ENCODE results near the gene NAP1L1.
A peak's percentile ranks its signal among the peaks of the same experiment; 100 is the strongest.

The NAP1L1 gene, protein sequence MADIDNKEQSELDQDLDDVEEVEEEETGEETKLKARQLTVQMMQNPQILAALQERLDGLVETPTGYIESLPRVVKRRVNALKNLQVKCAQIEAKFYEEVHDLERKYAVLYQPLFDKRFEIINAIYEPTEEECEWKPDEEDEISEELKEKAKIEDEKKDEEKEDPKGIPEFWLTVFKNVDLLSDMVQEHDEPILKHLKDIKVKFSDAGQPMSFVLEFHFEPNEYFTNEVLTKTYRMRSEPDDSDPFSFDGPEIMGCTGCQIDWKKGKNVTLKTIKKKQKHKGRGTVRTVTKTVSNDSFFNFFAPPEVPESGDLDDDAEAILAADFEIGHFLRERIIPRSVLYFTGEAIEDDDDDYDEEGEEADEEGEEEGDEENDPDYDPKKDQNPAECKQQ

DNA sequence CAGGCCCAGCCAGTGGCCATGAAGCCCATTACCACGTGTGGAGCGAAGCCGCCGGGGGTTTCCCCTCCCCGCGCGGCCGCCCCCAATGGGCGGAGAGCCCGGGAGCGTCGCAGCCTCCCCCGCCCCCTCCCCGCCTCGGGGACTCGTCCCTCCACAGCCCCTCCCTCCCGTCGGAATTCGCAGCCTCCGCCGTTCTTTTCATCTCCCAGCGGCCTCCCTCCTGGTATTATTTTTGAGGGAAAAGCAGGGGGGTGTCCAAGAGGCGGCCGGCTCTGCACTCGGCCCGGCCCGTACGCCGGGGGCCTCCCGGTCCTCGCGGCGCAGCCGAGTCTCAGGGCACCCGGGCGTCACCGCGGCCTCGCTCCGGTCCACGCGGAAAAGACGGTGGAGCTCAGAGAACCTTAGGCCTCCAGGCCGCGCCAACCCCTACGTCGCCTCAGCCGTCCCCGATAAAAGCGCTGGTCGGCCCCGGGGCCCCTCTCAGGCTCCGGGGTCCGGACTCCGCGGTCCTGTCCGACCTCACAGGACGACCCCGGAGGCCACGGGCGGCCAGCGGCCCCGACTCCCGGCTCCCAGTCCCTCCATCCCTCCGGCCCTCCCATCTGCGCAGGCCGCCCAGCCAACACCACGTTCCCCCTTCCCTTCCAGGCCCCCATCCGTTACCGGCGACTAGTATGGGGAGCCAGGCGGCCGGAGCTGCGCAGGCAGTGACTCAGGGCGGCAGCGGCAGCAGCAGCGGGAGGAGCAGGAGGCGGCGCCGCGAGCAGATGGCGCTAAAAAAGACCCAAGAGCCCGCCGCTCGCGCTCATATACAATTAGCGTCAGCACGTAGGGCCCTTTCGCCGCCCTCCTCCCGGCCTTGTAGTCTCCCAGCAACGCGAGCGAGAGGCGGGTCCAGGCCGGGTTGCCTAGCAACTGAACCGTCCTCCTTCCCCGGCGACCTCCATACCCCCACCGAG, at the start of gene NAP1L1:
Gene NAP1L1, minus strand, starts transcription at position 782 of the 959 bp plus-strand sequence. CDS start 10,466 bp downstream, outside the sequence.
- peak; percentile 97 for DNase-seq

DNA sequence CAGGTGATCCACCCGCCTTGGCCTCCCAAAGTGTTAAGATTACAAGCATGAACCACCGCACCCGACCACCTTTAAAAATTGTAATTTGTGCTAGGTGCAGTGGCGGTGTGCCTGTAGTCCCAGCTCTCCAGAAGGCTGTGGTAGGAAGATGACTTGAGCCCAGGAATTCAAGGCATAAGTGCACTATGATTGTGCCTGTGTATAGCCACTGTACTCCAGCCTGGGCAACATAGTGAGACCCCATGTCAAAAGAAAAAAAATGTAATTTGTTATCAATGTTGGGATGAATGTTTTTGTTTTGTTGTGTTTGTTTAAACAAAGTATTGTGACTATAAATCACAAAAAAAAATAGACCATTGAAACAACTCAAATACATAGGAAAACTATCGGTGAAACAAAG, 43.1 kb upstream of the NAP1L1 start:
- DNase-seq, result no peak

DNA sequence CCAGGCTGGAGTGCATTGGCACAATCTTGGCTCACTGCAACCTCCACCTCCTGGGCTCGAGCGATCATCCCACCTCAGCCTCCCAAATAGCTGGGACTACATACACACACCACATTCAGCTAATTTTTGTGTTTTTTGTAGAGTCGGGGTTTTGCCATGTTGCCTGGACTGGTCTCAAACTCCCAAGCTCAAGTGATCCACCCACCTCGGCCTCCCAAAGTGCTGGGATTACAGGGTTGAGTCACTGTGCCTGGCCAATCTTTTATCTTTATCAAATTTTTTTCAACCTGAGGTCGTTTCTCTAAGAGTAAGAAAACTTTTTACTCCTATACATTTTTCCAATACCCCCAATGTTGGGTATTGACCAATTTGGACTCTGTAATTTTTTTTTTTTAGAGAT, 40.0 kb upstream of the NAP1L1 start:
- DNase-seq, result no peak

DNA sequence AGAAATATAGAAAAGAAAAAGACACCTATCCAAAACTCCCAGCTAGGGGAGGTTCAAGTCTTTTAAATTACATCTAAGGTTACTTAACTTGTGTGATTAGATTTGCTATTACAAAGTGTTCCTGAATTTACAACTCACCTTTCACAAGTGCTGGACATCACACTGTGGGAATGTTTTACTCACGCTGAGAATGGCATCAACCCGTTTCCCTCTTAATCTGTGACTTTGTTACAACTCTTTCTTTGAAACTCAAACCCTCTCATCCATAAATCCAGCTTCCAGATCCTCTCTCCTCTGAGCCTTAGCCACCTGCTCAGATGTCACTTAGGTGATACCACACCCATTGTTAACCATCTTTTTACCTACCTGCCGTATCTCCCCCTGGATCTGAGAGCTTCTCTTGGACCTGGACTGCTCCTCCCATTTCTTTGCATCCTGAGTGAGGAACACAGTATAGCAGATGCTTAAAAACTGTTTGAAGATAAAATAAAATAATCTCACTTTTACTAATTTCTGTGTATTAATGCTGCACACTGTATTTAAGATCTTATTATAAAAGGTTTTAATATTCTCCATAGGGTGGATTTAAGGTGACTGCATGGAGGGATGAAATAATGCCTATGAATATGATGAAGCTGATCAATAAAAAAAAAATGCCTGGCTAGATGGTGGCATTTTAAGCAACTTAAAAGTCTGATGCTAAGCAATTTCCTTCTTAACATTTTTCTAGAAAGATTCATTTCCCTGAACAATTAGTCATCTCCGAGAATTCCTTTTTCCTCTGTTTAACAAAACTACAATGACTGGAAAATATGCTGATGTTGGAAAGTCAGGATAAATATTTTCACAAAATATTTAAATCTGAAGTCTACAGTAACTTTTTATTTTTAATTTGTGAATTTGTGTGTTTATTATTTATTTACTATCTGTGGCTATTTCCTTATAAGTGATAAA, 39.1 kb upstream of the NAP1L1 start:
- no peak for DNase-seq

DNA sequence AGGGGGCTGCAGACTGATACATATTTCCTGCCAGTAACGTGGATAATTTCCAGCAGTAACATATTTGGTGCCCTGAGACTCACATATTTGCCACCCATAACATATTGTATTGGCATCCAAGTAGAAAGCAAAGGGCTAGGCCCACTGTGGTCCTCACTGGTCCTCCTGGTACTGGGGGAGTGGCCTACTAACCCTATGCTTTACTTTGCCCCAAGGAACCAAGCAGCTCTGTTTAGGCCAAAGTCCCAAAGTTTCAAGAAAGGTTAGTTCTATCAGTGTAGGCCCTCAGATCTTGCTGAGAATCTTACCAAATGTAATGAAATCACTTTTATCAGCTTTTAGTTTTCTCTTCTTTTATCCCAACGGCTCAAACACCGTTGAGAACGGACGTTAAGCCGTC, 35.4 kb upstream of the NAP1L1 start:
- DNase-seq, result no peak

DNA sequence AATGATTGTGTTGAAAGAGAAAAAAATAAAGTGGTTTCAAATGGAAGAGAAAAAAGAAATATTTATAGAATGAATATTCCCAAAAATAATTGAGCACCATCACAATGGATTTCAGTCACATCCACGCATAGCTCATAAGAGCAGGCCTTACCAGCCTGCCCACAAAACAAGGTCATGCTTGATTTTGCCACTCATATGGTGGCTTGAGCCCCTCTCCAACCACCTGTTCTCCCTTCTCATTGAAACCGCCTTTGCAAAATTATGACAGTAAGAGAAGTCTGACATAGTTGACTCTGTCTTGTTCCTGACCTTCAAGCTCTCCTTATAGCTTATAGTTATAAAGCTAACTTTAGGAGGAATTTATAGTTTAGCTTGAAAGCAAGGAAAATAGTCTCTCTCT, 33.3 kb upstream of the NAP1L1 start:
- no peak for DNase-seq

DNA sequence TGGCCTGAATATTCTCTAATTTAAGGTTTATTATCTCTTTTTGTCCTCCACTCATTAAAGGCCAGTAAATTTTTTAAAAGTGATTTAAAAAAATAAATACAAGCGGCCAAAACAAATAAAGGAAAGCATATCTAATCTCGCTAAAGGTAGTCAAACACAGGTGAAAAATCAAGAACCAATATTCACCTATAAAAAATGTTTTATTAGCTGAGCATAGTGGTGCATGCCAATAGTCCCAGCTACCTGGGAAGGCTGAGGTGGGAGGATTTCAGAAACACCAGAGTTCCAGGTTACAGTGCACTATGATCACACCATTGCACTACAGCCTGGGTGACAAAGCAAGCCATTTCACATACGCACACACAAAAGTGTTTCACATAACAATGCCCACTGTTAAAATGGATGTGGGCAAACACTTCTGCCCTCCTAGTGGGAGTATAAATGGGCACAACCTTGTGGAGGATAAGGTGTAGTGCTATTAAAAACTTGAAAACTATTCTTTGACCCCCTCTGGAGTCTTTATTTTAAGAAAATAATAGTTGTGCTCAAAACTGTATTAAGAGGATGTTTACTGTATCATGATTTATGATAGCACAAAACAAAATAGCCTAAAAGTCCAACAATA, 32.7 kb upstream of the NAP1L1 start:
- DNase-seq, result no peak

GRCh38 chr12:76113800-76114757, 29.6 kb upstream of the NAP1L1 start:
- no peak for DNase-seq

DNA sequence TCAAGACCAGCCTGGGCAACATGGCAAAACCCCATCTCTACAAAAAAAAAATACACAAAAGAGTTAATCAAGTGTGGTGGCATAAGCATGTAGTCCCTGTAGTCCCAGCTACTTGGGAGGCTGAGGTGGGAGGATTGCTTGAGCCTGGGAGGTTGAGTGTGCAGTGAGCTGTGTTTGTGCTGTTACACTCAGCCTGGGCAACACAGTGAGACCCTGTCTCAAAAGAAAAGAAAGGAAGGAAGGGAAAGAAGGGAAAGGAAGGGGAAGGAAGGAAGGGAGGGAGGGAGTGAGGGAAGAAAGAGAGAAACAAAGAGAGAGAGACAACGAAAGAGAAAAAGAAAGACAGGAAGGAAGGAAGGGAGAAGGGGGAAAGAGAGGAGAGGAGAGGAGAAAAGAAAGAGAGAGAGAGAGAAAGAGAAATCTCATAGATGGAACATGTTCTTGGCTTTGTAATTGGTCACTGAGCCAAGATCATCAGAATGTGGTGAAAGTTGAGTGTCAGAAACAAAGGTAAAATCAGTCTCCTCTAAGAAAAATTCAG, 26.8 kb upstream of the NAP1L1 start:
- no peak for DNase-seq

- DNase-seq, result no peak
Measured at GRCh38 chr12:76109879-76110278, 25.4 kb upstream of the NAP1L1 start.

DNA sequence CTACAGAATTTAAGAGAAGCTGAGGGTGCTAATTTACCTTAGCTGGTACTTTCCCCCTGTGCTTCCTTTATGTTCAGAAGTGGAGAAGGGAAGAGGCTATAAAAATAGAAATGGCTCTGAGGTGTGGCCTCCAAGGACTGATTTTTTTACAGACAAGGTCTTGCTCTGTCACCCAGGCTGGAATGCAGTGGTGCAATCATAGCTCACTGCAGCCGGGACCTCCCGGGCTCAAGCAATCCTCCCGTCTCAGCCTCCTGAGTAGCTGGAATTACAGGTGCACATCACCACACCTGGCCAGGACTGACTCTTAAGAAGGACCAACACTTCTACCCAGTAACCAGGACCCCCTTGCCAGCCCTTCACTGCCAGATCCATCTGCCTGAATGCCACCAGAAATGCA, 23.9 kb upstream of the NAP1L1 start:
- DNase-seq, result no peak

DNA sequence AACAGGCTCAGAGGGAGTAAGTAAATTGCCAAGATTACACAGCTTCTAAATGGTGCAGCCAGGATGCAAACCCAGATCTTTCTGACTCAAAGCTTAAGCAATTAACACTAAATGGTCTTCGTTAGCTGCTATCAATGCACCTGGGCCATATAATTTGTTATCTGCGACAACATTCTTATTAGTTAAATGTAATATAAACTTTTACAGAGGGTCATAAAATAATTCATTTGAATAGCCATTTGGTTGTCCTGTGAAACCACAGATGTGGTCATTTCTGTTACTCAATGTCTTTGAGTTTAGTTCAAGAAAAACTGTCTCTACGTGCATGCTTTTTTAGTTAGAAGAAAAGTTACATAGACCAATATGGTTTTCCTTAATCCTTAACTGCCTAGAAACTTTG, 22.1 kb upstream of the NAP1L1 start:
- DNase-seq, result no peak

- no peak for DNase-seq
Measured at GRCh38 chr12:76103958-76104357, 19.5 kb upstream of the NAP1L1 start.

DNA sequence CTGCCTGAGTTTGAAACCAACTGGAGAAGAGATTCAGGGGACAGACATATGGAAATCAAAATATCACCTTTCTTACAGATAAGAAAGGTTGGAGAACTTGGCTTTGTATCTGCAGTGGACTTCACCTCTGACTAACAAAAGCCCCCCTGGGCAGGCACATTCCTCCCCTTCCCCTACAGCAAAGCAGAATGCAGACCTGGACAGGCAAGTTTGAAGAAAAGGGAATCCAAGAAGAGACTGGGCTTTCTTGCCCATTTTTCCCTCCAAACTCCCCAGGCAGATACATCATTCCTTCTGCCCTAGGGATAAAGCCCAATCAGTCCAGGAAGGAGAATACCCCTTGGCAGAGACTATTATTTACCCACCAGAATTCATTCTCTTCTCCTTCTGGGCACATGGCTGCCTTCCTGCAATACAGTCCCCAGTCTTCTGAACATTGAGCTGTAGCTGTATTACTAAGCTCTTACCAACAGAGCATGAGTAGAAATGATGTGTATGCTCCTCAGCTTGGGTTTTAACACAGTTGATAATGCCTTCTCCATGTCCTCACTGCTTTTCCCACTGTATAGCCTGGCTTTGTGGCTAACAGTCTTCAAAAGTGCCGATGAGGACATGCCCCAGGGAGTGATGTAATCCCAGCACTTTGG, 17.4 kb upstream of the NAP1L1 start:
- DNase-seq, result no peak

DNA sequence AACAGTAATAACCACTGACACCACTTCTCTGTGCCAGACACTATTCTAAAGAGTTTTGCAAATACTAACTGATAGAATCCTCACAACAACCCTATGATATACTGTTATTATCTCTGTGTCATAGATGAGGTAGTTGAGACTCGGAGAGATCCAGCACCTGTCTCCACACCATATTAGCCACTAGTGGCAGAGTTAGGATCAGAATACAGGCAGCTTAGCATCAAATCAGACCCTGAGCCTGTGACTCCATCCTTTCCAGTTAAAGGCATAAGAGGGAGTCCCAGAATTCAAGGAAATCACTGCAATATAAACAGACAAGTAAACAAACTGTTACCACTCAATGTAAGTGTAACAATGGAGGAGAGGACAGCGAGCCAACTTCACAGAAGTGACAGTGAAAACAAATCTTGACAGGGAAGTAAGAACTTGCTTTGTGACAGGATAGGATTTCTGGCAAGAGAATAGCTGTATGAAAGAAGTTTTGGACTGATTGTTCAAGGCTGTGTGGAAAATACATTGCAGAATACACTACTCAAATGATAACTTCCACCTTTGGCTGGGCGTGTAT, 11.7 kb upstream of the NAP1L1 start:
- no peak for DNase-seq

- no peak for DNase-seq
Measured at GRCh38 chr12:76094754-76095153, 10.3 kb upstream of the NAP1L1 start.

DNA sequence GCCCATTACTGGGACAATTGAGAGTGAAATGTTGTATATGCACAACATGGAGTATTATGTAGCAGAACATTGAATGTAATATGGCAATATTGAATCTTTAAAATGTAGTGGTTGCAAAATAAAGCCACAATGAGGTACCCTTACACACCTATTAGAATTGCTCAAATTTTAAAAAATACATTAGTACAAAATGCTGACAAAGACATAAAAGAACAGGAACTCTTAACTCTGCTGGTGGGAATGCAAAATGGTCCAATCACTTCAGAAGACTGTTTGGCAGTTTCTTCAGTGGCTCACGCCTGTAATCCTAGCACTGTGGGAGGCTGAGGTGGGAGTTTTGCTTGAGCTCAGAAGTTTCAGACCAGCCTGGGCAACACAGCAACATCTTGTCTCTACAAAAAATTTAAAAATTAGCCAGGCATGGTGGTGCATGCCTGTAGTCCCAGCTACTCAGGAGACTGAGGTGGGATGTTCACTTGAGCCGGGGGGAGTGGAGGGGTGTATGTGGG, 6.8 kb upstream of the NAP1L1 start:
- no peak for DNase-seq

DNA sequence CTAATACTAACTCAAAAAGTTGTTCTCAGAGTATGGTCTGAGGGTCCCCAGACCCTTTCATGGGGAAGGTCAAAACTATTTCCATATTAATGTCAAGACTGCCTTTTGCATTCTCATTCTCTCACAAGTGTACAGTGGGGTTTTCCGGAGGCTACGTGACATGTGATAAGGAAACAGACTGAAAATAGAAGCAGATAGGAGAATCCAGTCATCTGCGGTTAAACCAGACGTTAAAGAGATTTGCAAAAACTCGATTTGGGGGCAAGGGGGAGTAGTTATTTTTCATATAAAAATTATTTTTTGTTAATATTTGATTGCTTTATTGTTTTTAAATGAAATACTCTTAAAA, 1.0 kb upstream of the NAP1L1 start:
- DNase-seq, result peak; percentile 62

GRCh38 chr12:76084863-76085519, 506 bp upstream of the NAP1L1 start:
- DNase-seq, result no peak

Measured in stimulated activated CD4-positive, alpha-beta T cell treated with anti-CD3 and anti-CD28 coated beads, Interleukin-4, amount 100 ng/mL, for 24 hours (primary cell).